Neural progenitor cell (in vitro differentiated cells): ENCODE measurements around the gene B4GALNT3. TPM values are rescaled to one million over a fixed set of nuclear protein-coding genes. Genes with fewer than 3 reads are reported as not detected.

Experiments used
- DNase-seq: peaks from one replicate; pipeline ENCODE4 v3.0.0-alpha.2; 2016; ENCODE audit warnings: low spot score
- H2AFZ ChIP-seq: fragments of 200-600 bp; sonication (generic); replicated peaks from 2 replicates; pipeline ENCODE4 v1.6.1; 2016; ENCODE audit warnings: antibody characterized with exemption
- H3F3A ChIP-seq: fragments of 200-600 bp; sonication (generic); 2 replicates; pipeline ENCODE4 v1.6.1; 2016; ENCODE audit warnings: antibody characterized with exemption, low read depth
- H3K27ac ChIP-seq: fragments of 200-600 bp; sonication (generic); 2 replicates; pipeline ENCODE4 v1.5.1; 2016; ENCODE audit warnings: mild to moderate bottlenecking
- H3K27me3 ChIP-seq: fragments of 200-600 bp; sonication (generic); 2 replicates; pipeline ENCODE4 v1.6.1; 2016; ENCODE audit warnings: mild to moderate bottlenecking, moderate library complexity
- H3K36me3 ChIP-seq: fragments of 200-600 bp; sonication (generic); 2 replicates; pipeline ENCODE4 v1.5.1; 2016
- H3K4me1 ChIP-seq: fragments of 200-600 bp; sonication (generic); 2 replicates; pipeline ENCODE4 v1.6.1; 2016; ENCODE audit warnings: mixed run types
- H3K4me2 ChIP-seq: fragments of 200-600 bp; sonication (generic); 2 replicates; pipeline ENCODE4 v1.6.1; 2016
- H3K4me3 ChIP-seq: fragments of 200-600 bp; sonication (generic); 2 replicates; pipeline ENCODE4 v1.5.1; 2016
- H3K79me2 ChIP-seq: fragments of 200-600 bp; sonication (generic); 2 replicates; pipeline ENCODE4 v1.6.1; 2016; ENCODE audit warnings: low read depth
- H3K9ac ChIP-seq: fragments of 200-600 bp; sonication (generic); 2 replicates; pipeline ENCODE4 v1.6.1; 2016
- H3K9me3 ChIP-seq: fragments of 200-600 bp; sonication (generic); 2 replicates; pipeline ENCODE4 v1.5.1; 2016; ENCODE audit warnings: low read depth
- H4K20me1 ChIP-seq: fragments of 200-600 bp; sonication (generic); 2 replicates; pipeline ENCODE4 v1.6.1; 2016; ENCODE audit warnings: low read depth
- H3K27ac Mint-ChIP-seq: 3 replicates; pipeline ENCODE4 v1.8.0; 2021; ENCODE audit warnings: mixed read lengths
- H3K27me3 Mint-ChIP-seq: 2 replicates; pipeline ENCODE4 v1.8.0; 2022; ENCODE audit warnings: low read depth, mild to moderate bottlenecking, inconsistent platforms, moderate library complexity, mixed read lengths; ENCODE audit not compliant: insufficient read depth
- H3K36me3 Mint-ChIP-seq: 3 replicates; pipeline ENCODE4 v1.8.0; 2021; ENCODE audit warnings: mixed read lengths
- H3K4me1 Mint-ChIP-seq: 3 replicates; pipeline ENCODE4 v1.8.0; 2021; ENCODE audit warnings: mixed read lengths
- H3K4me3 Mint-ChIP-seq: 3 replicates; pipeline ENCODE4 v1.8.0; 2021; ENCODE audit warnings: mild to moderate bottlenecking, moderate library complexity, mixed read lengths
- H3K9me3 Mint-ChIP-seq: 3 replicates; pipeline ENCODE4 v1.8.0; 2020; ENCODE audit warnings: mixed read lengths
- EZH2 ChIP-seq: fragments of 200-600 bp; sonication (generic); IDR thresholded peaks from 2 replicates; pipeline ENCODE4 v1.6.1; 2017; ENCODE audit warnings: antibody characterized with exemption, mild to moderate bottlenecking, moderate library complexity
- EZH2phosphoT487 ChIP-seq: fragments of 200-600 bp; sonication (generic); IDR thresholded peaks from 2 replicates; pipeline ENCODE4 v1.6.1; 2017; ENCODE audit warnings: antibody characterized with exemption
- total RNA-seq: library from RNA; depleted of rRNA; stranded (reverse); fragments of >200 nt; gene quantifications from 2 replicates; pipeline ENCODE4 v1.2.3, GENCODE V29; 2015; ENCODE audit warnings: low replicate concordance
- TF ChIP-seq, protein P1 (sequence below): fragments of 200-600 bp; sonication (generic); IDR thresholded peaks from 2 replicates; pipeline ENCODE4 v1.5.1; 2017; ENCODE audit warnings: antibody characterized with exemption, mild to moderate bottlenecking

The B4GALNT3 gene
- total RNA-seq, 1 donor from 2014 or later, result 29.0 TPM

DNA sequence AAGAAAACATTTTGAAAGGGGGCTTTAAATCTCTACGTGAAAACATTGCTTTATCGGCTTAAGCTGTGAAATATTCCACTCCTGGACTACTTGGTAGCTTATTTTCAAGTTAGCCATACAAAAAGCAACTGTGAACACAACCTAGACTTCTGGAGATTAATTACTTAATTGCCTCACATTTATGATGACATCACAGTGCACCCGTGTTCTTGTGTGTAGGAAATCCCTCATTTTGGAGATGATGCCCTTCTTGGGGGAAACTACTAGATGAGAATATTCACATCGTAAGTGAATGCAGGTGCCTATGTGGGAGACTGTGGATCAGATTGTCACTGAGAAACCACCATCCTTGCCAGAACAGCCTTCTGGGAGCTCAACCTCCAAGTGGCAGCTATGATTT is 10.5 kb upstream of the B4GALNT3 start:
- no peaks in the 10 kb centered on the region for H3K36me3 ChIP-seq
- no peak overlapping the region for H3K4me2 ChIP-seq
- no peaks in the 10 kb centered on the region for H3K9me3 ChIP-seq
- no peak overlapping the region for H3K4me3 ChIP-seq
- peaks cover 8% of the 10 kb centered on the region for H3F3A ChIP-seq
- H2AFZ ChIP-seq, result no peak overlapping the region
- Mint-ChIP-seq H3K9me3 (peaks cover 6% of the 10 kb centered on the region), H3K27ac (no peak overlapping the region), H3K36me3 (peaks cover 4% of the 10 kb centered on the region), H3K27me3 (peaks cover 2% of the 10 kb centered on the region), H3K4me3 (no peak overlapping the region), H3K4me1 (no peaks in the 10 kb centered on the region)
- H4K20me1 ChIP-seq, result no peaks in the 10 kb centered on the region
- H3K4me1 ChIP-seq, result no peaks in the 10 kb centered on the region
- no peak overlapping the region for H3K9ac ChIP-seq
- no peak for DNase-seq
- no peaks in the 10 kb centered on the region for H3K79me2 ChIP-seq
- H3K27me3 ChIP-seq, result no peaks in the 10 kb centered on the region
- TF ChIP-seq EZH2 (no peak), EZH2phosphoT487 (no peak)
- TF ChIP-seq, protein P1, sequence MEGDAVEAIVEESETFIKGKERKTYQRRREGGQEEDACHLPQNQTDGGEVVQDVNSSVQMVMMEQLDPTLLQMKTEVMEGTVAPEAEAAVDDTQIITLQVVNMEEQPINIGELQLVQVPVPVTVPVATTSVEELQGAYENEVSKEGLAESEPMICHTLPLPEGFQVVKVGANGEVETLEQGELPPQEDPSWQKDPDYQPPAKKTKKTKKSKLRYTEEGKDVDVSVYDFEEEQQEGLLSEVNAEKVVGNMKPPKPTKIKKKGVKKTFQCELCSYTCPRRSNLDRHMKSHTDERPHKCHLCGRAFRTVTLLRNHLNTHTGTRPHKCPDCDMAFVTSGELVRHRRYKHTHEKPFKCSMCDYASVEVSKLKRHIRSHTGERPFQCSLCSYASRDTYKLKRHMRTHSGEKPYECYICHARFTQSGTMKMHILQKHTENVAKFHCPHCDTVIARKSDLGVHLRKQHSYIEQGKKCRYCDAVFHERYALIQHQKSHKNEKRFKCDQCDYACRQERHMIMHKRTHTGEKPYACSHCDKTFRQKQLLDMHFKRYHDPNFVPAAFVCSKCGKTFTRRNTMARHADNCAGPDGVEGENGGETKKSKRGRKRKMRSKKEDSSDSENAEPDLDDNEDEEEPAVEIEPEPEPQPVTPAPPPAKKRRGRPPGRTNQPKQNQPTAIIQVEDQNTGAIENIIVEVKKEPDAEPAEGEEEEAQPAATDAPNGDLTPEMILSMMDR, result no peak
- H3K27ac ChIP-seq, result no peak overlapping the region

DNA sequence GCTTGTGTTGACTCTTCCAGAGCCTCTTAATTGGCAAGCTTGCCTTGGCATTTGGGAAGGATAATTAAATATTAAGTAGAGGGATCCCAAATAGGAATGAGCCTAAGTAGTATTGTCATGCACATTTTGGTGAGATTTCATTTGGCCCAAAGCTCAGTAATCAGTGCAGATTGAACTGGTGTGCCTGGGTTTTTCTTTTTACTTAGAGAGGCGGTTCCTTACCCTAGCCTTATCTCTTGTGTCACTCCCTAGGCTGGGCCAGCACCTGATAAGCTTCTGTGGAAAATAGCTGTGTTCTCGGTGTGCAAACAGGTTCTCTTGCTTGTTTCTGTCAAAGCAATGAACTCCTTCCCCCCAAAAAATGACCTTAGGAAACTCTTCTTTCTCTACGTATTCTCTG is 9.3 kb upstream of the B4GALNT3 start:
- H3K36me3 Mint-ChIP-seq, result peaks cover 4% of the 10 kb centered on the region
- peaks cover 6% of the 10 kb centered on the region for H3K9me3 Mint-ChIP-seq
- no peaks in the 10 kb centered on the region for H4K20me1 ChIP-seq
- H3K27me3 ChIP-seq, result no peaks in the 10 kb centered on the region
- H3K4me1 Mint-ChIP-seq, result peaks cover 10% of the 10 kb centered on the region
- H3K4me3 Mint-ChIP-seq, result no peak overlapping the region
- no peaks in the 10 kb centered on the region for H3K79me2 ChIP-seq
- no peaks in the 10 kb centered on the region for H3K9me3 ChIP-seq
- H3K27me3 Mint-ChIP-seq, result peaks cover 2% of the 10 kb centered on the region
- no peaks in the 10 kb centered on the region for H3K36me3 ChIP-seq
- H3K9ac ChIP-seq, result no peak overlapping the region
- no peak overlapping the region for H3K27ac ChIP-seq
- H3K4me3 ChIP-seq, result no peak overlapping the region
- peaks cover 8% of the 10 kb centered on the region for H3F3A ChIP-seq
- no peak overlapping the region for H2AFZ ChIP-seq
- H3K27ac Mint-ChIP-seq, result no peak overlapping the region
- no peak overlapping the region for H3K4me2 ChIP-seq
- peaks cover under 1% of the 10 kb centered on the region for H3K4me1 ChIP-seq
- DNase-seq, result no peak
- TF ChIP-seq EZH2phosphoT487, result no peak
- TF ChIP-seq, protein P1, result no peak
- TF ChIP-seq EZH2, result no peak

DNA sequence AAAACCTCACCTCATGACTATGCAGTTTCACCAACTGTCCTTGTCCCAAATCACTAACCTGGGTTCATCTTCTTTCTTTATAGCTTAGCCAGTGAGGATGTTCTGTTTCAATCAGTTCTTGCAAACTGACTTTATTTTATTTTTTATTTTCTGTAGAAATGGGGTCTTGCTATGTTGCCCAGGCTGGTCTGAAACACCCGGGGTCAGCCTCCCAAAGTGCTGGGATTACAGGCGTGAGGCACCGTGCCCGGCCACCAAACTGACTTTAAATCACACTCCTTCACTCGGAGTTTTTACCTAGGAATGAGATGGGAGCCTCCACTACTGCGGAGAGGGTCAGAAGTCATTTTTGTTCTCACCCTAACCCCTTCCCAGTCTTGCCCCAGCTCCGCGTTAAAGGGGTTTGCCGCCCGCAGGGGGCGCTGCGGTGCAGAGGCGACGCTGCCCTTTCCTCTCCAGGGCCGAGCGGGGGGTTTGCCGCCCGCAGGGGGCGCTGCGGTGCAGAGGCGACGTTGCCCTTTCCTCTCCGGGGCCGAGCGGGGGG is 7.0 kb upstream of the B4GALNT3 start:
- H3F3A ChIP-seq, result peaks cover 8% of the 10 kb centered on the region
- peaks cover 4% of the 10 kb centered on the region for H3K27me3 Mint-ChIP-seq
- H4K20me1 ChIP-seq, result no peaks in the 10 kb centered on the region
- no peak overlapping the region for H2AFZ ChIP-seq
- TF ChIP-seq, protein P1, result no peak
- no peak for TF ChIP-seq EZH2phosphoT487
- no peak for TF ChIP-seq EZH2
- no peak overlapping the region for H3K27ac Mint-ChIP-seq
- H3K4me1 Mint-ChIP-seq, result peaks cover 16% of the 10 kb centered on the region
- H3K79me2 ChIP-seq, result no peaks in the 10 kb centered on the region
- peaks cover 6% of the 10 kb centered on the region for H3K9me3 Mint-ChIP-seq
- no peaks in the 10 kb centered on the region for H3K36me3 ChIP-seq
- H3K27ac ChIP-seq, result no peak overlapping the region
- no peak for DNase-seq
- no peak overlapping the region for H3K4me2 ChIP-seq
- H3K9ac ChIP-seq, result no peak overlapping the region
- H3K9me3 ChIP-seq, result no peaks in the 10 kb centered on the region
- peaks cover 4% of the 10 kb centered on the region for H3K36me3 Mint-ChIP-seq
- H3K27me3 ChIP-seq, result peaks cover 6% of the 10 kb centered on the region
- no peak overlapping the region for H3K4me3 ChIP-seq
- H3K4me3 Mint-ChIP-seq, result no peak overlapping the region
- H3K4me1 ChIP-seq, result peaks cover 5% of the 10 kb centered on the region
